SHP77 treated with DMSO at 0.1 percent for 48 hours (cell line): ENCODE results near the gene FRMPD4.
"Not testable (repeated sequence)": the region's sequence is repeated elsewhere in the genome, so short reads cannot be mapped to it uniquely, and the experiment has no call there.

Experiments used
- DNase-seq: peaks from one replicate; lab custom pipeline; 2025; lab: John Stamatoyannopoulos, UW

The FRMPD4 gene

GRCh38 chrX:12440246-12440645 is 302.0 kb downstream of the FRMPD4 start:
- DNase-seq: no peak

- DNase-seq: no peak
Measured at GRCh38 chrX:12441381-12442128, 303.3 kb downstream of the FRMPD4 start.

- DNase-seq: no peak
Measured at GRCh38 chrX:12443534-12444098, 305.3 kb downstream of the FRMPD4 start.

- no peak for DNase-seq
Measured at GRCh38 chrX:12446342-12447075, 308.2 kb downstream of the FRMPD4 start.

GRCh38 chrX:12447448-12448064 is 309.3 kb downstream of the FRMPD4 start:
- DNase-seq: no peak

- no peak for DNase-seq
Measured at GRCh38 chrX:12452268-12452667, 314.0 kb downstream of the FRMPD4 start.

GRCh38 chrX:12460929-12461328 is 322.7 kb downstream of the FRMPD4 start:
- DNase-seq: no peak

- no peak for DNase-seq
Measured at GRCh38 chrX:12463052-12463451, 324.8 kb downstream of the FRMPD4 start.

GRCh38 chrX:12463873-12464272 is 325.6 kb downstream of the FRMPD4 start:
- no peak for DNase-seq

- DNase-seq: no peak
Measured at GRCh38 chrX:12467321-12467720, 329.0 kb downstream of the FRMPD4 start.

- DNase-seq: no peak
Measured at GRCh38 chrX:12469296-12469695, 331.0 kb downstream of the FRMPD4 start.

GRCh38 chrX:12471061-12471460 is 332.8 kb downstream of the FRMPD4 start:
- no peak for DNase-seq

GRCh38 chrX:12480956-12481355 is 342.7 kb downstream of the FRMPD4 start:
- no peak for DNase-seq

- no peak for DNase-seq
Measured at GRCh38 chrX:12488220-12488619, 349.9 kb downstream of the FRMPD4 start.

- no peak for DNase-seq
Measured at GRCh38 chrX:12488771-12489170, 350.5 kb downstream of the FRMPD4 start.

- DNase-seq: no peak
Measured at GRCh38 chrX:12489341-12489740, 351.1 kb downstream of the FRMPD4 start.

- DNase-seq: no peak
Measured at GRCh38 chrX:12494400-12495138, 356.3 kb downstream of the FRMPD4 start.

GRCh38 chrX:12496343-12496742 is 358.1 kb downstream of the FRMPD4 start:
- no peak for DNase-seq

- DNase-seq: no peak
Measured at GRCh38 chrX:12497832-12498591, 359.7 kb downstream of the FRMPD4 start.

- DNase-seq: no peak
Measured at GRCh38 chrX:12505127-12505526, 366.9 kb downstream of the FRMPD4 start.

GRCh38 chrX:12515384-12515783 is 377.1 kb downstream of the FRMPD4 start:
- DNase-seq: not testable (repeated sequence)
